Loucy (cell line): ENCODE measurements around the gene MFAP3L.

Source experiments
- H2AFZ ChIP-seq: fragments of 200-600 bp; sonication (generic); 2 replicates; pipeline ENCODE4 v1.6.0; 2016; ENCODE audit warnings: antibody characterized with exemption, mild to moderate bottlenecking, low read length, moderate library complexity
- H3F3A ChIP-seq: fragments of 200-600 bp; 2 replicates; pipeline ENCODE4 v1.6.0; 2016; ENCODE audit warnings: antibody characterized with exemption, low read depth, mild to moderate bottlenecking
- H3K27me3 ChIP-seq: fragments of 200-600 bp; sonication (generic); 2 replicates; pipeline ENCODE4 v1.6.1; 2014; ENCODE audit warnings: low read length, mild to moderate bottlenecking; ENCODE audit not compliant: insufficient read depth, poor library complexity, severe bottlenecking
- H3K36me3 ChIP-seq: fragments of 200-600 bp; sonication (generic); 2 replicates; pipeline ENCODE4 v1.6.1; 2016; ENCODE audit warnings: low read length; ENCODE audit not compliant: insufficient read depth
- H3K4me1 ChIP-seq: fragments of 200-600 bp; sonication (generic); 2 replicates; pipeline ENCODE4 v1.5.1; 2014; ENCODE audit warnings: low read length, mild to moderate bottlenecking; ENCODE audit not compliant: insufficient read depth, poor library complexity, severe bottlenecking
- H3K4me2 ChIP-seq: fragments of 200-600 bp; sonication (generic); 2 replicates; pipeline ENCODE4 v1.6.0; 2014; ENCODE audit warnings: antibody characterized with exemption, low read length, low read depth, mild to moderate bottlenecking; ENCODE audit not compliant: poor library complexity, severe bottlenecking
- H3K4me3 ChIP-seq: fragments of 200-600 bp; sonication (generic); 2 replicates; pipeline ENCODE4 v1.5.1; 2014; ENCODE audit warnings: low read length, mild to moderate bottlenecking, mixed read lengths; ENCODE audit not compliant: poor library complexity, severe bottlenecking
- H3K79me2 ChIP-seq: fragments of 200-600 bp; sonication (generic); 2 replicates; pipeline ENCODE4 v1.6.1; 2014; ENCODE audit warnings: low read length; ENCODE audit not compliant: insufficient read depth
- H3K9ac ChIP-seq: fragments of 200-600 bp; sonication (generic); 2 replicates; pipeline ENCODE4 v1.6.0; 2014; ENCODE audit warnings: mild to moderate bottlenecking, low read depth, low read length, moderate library complexity; ENCODE audit not compliant: poor library complexity, severe bottlenecking
- H3K9me2 ChIP-seq: fragments of 200-600 bp; sonication (generic); replicated peaks from 2 replicates; pipeline ENCODE4 v1.6.1; 2016; ENCODE audit warnings: low read depth, low read length, mixed read lengths
- H3K9me3 ChIP-seq: fragments of 200-600 bp; sonication (generic); 2 replicates; pipeline ENCODE4 v1.6.1; 2014; ENCODE audit warnings: mild to moderate bottlenecking, antibody characterized with exemption, low read length, low read depth; ENCODE audit not compliant: insufficient read depth
- H4K20me1 ChIP-seq: fragments of 200-600 bp; sonication (generic); 2 replicates; pipeline ENCODE4 v1.6.0; 2014; ENCODE audit warnings: antibody characterized with exemption, low read length, mild to moderate bottlenecking; ENCODE audit not compliant: insufficient read depth, poor library complexity, severe bottlenecking
- CTCF ChIP-seq: fragments of 200-600 bp; sonication (generic); conservative IDR thresholded peaks from 2 replicates; pipeline ENCODE4 v1.5.1; 2014; ENCODE audit warnings: mild to moderate bottlenecking, antibody characterized with exemption, low read length
- EZH2phosphoT487 ChIP-seq: fragments of 200-600 bp; IDR thresholded peaks from 2 replicates; pipeline ENCODE4 v1.6.1; 2018; ENCODE audit warnings: antibody characterized with exemption, mild to moderate bottlenecking, moderate library complexity, borderline replicate concordance

MFAP3L gene

GRCh38 chr4:169998981-169999380 lies 27.2 kb downstream of the MFAP3L start:
- H3K27me3 ChIP-seq: no peaks in the 10 kb centered on the region
- no peak overlapping the region for H3K4me3 ChIP-seq
- no peaks in the 10 kb centered on the region for H3K79me2 ChIP-seq
- H3K4me1 ChIP-seq: no peaks in the 10 kb centered on the region
- TF ChIP-seq CTCF: no peak
- no peak for TF ChIP-seq EZH2phosphoT487
- no peaks in the 10 kb centered on the region for H3F3A ChIP-seq
- no peaks in the 10 kb centered on the region for H3K36me3 ChIP-seq
- no peak overlapping the region for H3K4me2 ChIP-seq
- H2AFZ ChIP-seq: no peak overlapping the region
- H4K20me1 ChIP-seq: no peaks in the 10 kb centered on the region
- no peaks in the 10 kb centered on the region for H3K9me3 ChIP-seq
- H3K9me2 ChIP-seq: no peaks in the 10 kb centered on the region
- no peak overlapping the region for H3K9ac ChIP-seq

- no peaks in the 10 kb centered on the region for H4K20me1 ChIP-seq
- no peak overlapping the region for H3K4me2 ChIP-seq
- no peaks in the 10 kb centered on the region for H3K9me2 ChIP-seq
- no peak overlapping the region for H3K4me3 ChIP-seq
- H3K79me2 ChIP-seq: no peaks in the 10 kb centered on the region
- no peak overlapping the region for H2AFZ ChIP-seq
- no peak overlapping the region for H3K9ac ChIP-seq
- H3K27me3 ChIP-seq: no peaks in the 10 kb centered on the region
- no peaks in the 10 kb centered on the region for H3F3A ChIP-seq
- no peaks in the 10 kb centered on the region for H3K9me3 ChIP-seq
- no peaks in the 10 kb centered on the region for H3K4me1 ChIP-seq
- TF ChIP-seq EZH2phosphoT487: no peak
- no peak for TF ChIP-seq CTCF
- H3K36me3 ChIP-seq: no peaks in the 10 kb centered on the region
Observed at GRCh38 chr4:169996379-169997240, 29.6 kb downstream of the MFAP3L start.

GRCh38 chr4:169993531-169993930 lies 32.7 kb downstream of the MFAP3L start:
- Histone ChIP-seq H4K20me1 (no peaks in the 10 kb centered on the region), H3K36me3 (no peaks in the 10 kb centered on the region), H3K9me3 (no peaks in the 10 kb centered on the region), H3K9ac (no peak overlapping the region), H2AFZ (no peak overlapping the region), H3K4me2 (no peak overlapping the region), H3K4me3 (no peak overlapping the region), H3K27me3 (no peaks in the 10 kb centered on the region), H3K9me2 (no peaks in the 10 kb centered on the region), H3K79me2 (no peaks in the 10 kb centered on the region), H3K4me1 (no peaks in the 10 kb centered on the region), H3F3A (no peaks in the 10 kb centered on the region)
- TF ChIP-seq CTCF (no peak), EZH2phosphoT487 (no peak)
